Mucosa of rectum (tissue), 2 donors: Measurements from ENCODE around the gene BRCA2.

ENCODE experiments used
- H3K27ac ChIP-seq, 2 donors: one replicate each; pipeline ENCODE4 v1.7.0; 2013; ENCODE audit warnings: inconsistent platforms in 2 of 2, low read depth in 2 of 2, low read length in 2 of 2
- H3K27me3 ChIP-seq, 2 donors: one replicate each; pipeline ENCODE4 v1.7.0; 2013; ENCODE audit warnings: low read length in 2 of 2; ENCODE audit not compliant: control insufficient read depth in 2 of 2, insufficient read depth in 2 of 2
- H3K36me3 ChIP-seq, 2 donors: one replicate each; pipeline ENCODE4 v1.7.0; 2013; ENCODE audit warnings: low read length in 2 of 2; ENCODE audit not compliant: control insufficient read depth in 2 of 2, insufficient read depth in 2 of 2
- H3K4me1 ChIP-seq, 2 donors: one replicate each; pipeline ENCODE4 v1.7.0; 2013; ENCODE audit warnings: low read length in 2 of 2, mild to moderate bottlenecking in 1 of 2; ENCODE audit not compliant: control insufficient read depth in 2 of 2, insufficient read depth in 2 of 2
- H3K4me3 ChIP-seq, 2 donors: one replicate each; pipeline ENCODE4 v1.7.0; 2013; ENCODE audit warnings: low read length in 2 of 2
- H3K9ac ChIP-seq, 2 donors: one replicate each; pipeline ENCODE4 v1.7.0; 2013; ENCODE audit warnings: low read length in 2 of 2, low read depth in 1 of 2, mild to moderate bottlenecking in 1 of 2
- H3K9me3 ChIP-seq, 2 donors: one replicate each; pipeline ENCODE4 v1.7.0; 2013; ENCODE audit warnings: low read length in 2 of 2; ENCODE audit not compliant: control insufficient read depth in 2 of 2
- donor health status: healthy.
- donor health status: Normal muscosa, but diverticular disease.

The BRCA2 gene

DNA sequence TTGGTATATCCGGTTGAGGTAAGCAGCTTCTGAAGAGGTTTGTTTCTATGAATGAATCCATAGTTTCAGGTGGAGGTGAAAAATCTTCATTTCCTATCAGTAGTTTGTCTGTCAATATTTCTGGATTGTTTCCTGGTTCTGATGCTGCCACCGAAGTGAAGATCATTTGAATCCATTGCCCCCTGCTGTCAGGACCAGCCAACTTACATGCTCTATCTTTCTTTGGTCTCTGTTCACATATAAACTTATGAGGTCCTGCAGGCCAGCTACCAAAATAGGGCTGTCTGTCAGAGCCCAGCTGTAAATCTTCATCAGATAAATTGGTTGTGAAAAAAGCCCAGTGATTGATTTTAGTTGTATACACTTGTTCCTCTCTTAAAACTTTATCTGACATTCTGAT lies 127.8 kb downstream of the BRCA2 start:
- Histone ChIP-seq H3K9me3 (no peaks in the 10 kb centered on the region), H3K27me3 (no peaks in the 10 kb centered on the region), H3K36me3 (no peaks in the 10 kb centered on the region), H3K27ac (no peak overlapping the region), H3K9ac (no peak overlapping the region), H3K4me3 (no peak overlapping the region), H3K4me1 (no peaks in the 10 kb centered on the region)

DNA sequence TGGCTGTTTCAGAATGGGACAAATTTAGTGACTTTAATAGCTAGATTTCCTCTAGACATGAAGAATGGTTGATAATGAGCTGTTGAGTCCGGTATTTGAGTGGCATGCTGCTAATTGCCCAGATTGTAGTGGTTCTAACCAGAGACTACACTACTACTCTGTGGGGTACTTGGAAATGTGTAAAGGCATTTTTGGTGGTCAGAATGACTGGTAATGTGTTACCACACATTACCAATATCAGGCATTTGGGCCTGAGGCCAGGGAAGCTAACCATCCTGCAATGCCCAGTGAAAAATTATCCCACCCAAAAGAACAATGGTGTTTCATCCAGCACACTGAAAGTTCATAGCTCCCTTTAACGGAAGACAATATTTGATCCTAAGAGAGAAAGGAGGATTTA lies 130.2 kb downstream of the BRCA2 start:
- Histone ChIP-seq H3K4me3 (no peak overlapping the region), H3K36me3 (no peaks in the 10 kb centered on the region), H3K27ac (no peak overlapping the region), H3K4me1 (no peaks in the 10 kb centered on the region), H3K27me3 (no peaks in the 10 kb centered on the region), H3K9me3 (no peaks in the 10 kb centered on the region), H3K9ac (no peak overlapping the region)

DNA sequence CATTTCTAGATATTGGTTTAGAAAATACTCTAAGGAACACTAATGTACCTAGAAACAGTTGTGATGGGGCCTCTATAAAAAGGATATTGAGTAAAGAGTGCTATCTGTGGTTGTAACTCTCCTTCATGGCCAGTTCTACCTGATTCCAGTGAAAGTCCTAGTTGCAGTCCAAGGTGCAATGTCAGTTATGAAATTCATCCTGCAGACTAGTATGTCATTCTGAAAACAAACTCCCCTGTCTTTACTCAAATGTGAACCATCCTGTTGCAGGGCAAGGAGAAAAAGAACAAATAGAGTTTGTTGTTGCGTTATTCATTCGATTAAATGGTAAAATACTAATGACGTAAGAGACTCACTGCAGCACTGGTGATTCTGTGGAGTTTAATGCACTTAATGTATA lies 130.9 kb downstream of the BRCA2 start:
- Histone ChIP-seq H3K27ac (no peak overlapping the region), H3K4me3 (no peak overlapping the region), H3K36me3 (no peaks in the 10 kb centered on the region), H3K4me1 (no peaks in the 10 kb centered on the region), H3K9ac (no peak overlapping the region), H3K9me3 (no peaks in the 10 kb centered on the region), H3K27me3 (no peaks in the 10 kb centered on the region)

DNA sequence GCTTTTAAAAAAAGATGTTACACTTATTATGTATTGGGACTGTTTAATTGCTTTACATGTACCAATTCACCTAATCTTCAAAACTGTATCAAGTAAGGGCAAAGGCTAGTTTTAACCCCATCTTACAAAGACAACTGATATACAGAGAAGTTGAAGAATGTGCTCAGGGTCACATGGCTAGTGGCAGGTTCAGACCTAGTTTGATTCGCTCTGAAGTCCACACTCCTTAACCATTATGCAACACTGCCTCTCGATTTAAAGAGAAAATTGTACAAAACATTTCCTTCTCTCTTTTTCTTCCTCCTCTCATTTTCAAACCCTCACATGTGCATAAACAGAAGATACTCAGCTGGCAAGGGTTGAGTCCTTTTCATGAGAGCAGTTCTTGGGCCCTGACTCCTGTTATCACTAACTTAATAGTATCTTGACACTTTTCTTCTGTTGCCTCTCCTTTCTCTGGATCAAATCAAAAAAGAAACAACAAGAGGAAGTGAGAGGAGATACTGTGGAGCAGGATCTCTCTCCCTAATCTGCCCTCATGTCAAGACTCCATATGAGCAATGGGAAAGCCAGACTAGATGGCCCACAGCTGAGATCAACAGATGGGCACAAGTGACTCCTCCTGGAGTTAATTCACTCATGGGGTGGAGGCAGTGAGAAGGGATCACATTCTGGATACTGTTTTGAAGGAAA lies 131.6 kb downstream of the BRCA2 start:
- Histone ChIP-seq H3K4me1 (no peaks in the 10 kb centered on the region), H3K27ac (no peak overlapping the region), H3K4me3 (no peak overlapping the region), H3K9ac (no peak overlapping the region), H3K27me3 (no peaks in the 10 kb centered on the region), H3K9me3 (no peaks in the 10 kb centered on the region), H3K36me3 (no peaks in the 10 kb centered on the region)

DNA sequence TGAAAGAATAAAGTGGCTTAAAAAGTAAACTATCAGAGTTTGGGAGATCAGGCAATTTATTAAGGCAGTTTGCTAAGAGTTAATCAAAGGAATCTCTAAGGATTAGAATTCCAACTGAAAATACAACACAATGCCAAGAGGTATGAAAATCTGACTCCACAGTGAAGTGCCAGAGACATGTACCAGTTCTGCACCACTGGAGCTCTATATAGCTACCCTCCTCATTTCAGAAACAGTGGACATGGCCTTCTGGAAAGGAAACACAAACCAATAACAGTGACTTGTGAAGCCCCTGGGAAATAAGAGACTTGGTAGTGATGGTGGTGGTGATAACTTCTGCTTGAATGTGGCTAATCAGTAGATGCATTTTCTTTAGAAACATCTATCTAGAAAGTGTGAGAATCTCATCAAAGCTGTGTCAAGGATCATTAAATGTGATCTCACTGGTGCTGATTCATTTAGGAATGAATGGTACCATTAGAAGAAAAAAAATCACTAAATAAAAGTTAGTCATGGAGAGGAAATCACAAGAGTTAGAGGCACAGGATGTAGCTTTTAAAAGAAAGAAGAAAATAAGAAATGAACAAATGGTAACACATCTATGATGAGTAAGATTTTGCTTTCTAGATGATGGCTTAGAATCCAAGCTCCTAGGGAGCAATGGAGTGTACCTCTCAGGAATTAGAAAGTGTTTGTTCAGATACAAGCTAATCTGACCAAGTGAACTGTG lies 132.8 kb downstream of the BRCA2 start:
- no peaks in the 10 kb centered on the region for H3K36me3 ChIP-seq
- H3K9me3 ChIP-seq, result no peaks in the 10 kb centered on the region
- H3K4me3 ChIP-seq, result no peak overlapping the region
- H3K4me1 ChIP-seq, result no peaks in the 10 kb centered on the region
- no peaks in the 10 kb centered on the region for H3K27me3 ChIP-seq
- H3K9ac ChIP-seq, result no peak overlapping the region
- H3K27ac ChIP-seq, result no peak overlapping the region

DNA sequence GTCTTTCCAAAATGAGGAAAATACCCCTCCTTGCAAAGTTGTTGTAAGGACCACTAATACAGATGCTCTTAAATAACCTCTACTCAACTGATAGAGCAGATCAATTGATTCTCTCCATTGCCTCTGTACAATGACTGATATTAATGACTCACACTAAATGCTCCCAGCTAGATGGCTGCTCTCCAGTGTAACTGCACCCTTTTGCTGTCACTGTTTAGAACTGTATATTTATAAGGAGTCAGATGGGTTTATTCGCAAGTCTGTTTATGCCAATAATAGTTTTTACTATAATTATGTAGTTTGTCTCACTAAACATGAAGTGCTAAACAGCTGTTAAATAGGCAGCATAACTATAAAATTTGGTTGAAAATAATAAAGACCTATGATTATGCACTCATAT lies 133.7 kb downstream of the BRCA2 start:
- Histone ChIP-seq H3K27ac (no peak overlapping the region), H3K36me3 (no peaks in the 10 kb centered on the region), H3K4me3 (no peak overlapping the region), H3K9ac (no peak overlapping the region), H3K4me1 (no peaks in the 10 kb centered on the region), H3K9me3 (no peaks in the 10 kb centered on the region), H3K27me3 (no peaks in the 10 kb centered on the region)
